ENCODE results near the gene RRAGD.

Gene RRAGD

GRCh38 chr6:89393659-89394058 lies 18.4 kb downstream of the RRAGD start:
- H3K4me3 Mint-ChIP-seq: no peak overlapping the region
- H3K27me3 Mint-ChIP-seq (ENCODE audit: low read depth): no peaks in the 10 kb centered on the region
- peaks cover 7% of the 10 kb centered on the region for H3K36me3 Mint-ChIP-seq (ENCODE audit: low read depth)

GRCh38 chr6:89392823-89393222 lies 19.2 kb downstream of the RRAGD start:
- peaks cover 9% of the 10 kb centered on the region for H3K9me3 Mint-ChIP-seq
- no peaks in the 10 kb centered on the region for H3K27me3 Mint-ChIP-seq (ENCODE audit: low read depth)
- H3K4me3 Mint-ChIP-seq: no peak overlapping the region
- H3K4me1 Mint-ChIP-seq: no peaks in the 10 kb centered on the region
- no peak for TF ChIP-seq CTCF (IDR thresholded peaks at IDR 0.05; ENCODE audit: unreplicated experiment in 3 of 3)
- peaks cover 7% of the 10 kb centered on the region for H3K36me3 Mint-ChIP-seq (ENCODE audit: low read depth)
- no peak overlapping the region for H3K27ac Mint-ChIP-seq

More at GRCh38 chr6:89393659-89394058, 18.4 kb downstream of the RRAGD start:
- Mint-ChIP-seq H3K27ac (no peak overlapping the region), H3K4me1 (no peaks in the 10 kb centered on the region), H3K9me3 (peaks cover 9% of the 10 kb centered on the region)
- no peak for TF ChIP-seq CTCF (IDR thresholded peaks at IDR 0.05; ENCODE audit: unreplicated experiment in 3 of 3)

- H3K27ac Mint-ChIP-seq: no peak overlapping the region
- no peaks in the 10 kb centered on the region for H3K27me3 Mint-ChIP-seq (ENCODE audit: low read depth)
- peaks cover 7% of the 10 kb centered on the region for H3K36me3 Mint-ChIP-seq (ENCODE audit: low read depth)
- peaks cover 9% of the 10 kb centered on the region for H3K9me3 Mint-ChIP-seq
- peaks cover 10% of the 10 kb centered on the region for H3K4me1 Mint-ChIP-seq
- TF ChIP-seq CTCF (IDR thresholded peaks at IDR 0.05; ENCODE audit: unreplicated experiment in 3 of 3): no peak
- H3K4me3 Mint-ChIP-seq: no peak overlapping the region
Observed at GRCh38 chr6:89388846-89389245, 23.2 kb downstream of the RRAGD start.

GRCh38 chr6:89387516-89388201 lies 24.4 kb downstream of the RRAGD start:
- Mint-ChIP-seq H3K9me3 (no peaks in the 10 kb centered on the region), H3K4me1 (peaks cover 10% of the 10 kb centered on the region), H3K27me3 (ENCODE audit: low read depth) (no peaks in the 10 kb centered on the region), H3K4me3 (no peak overlapping the region), H3K36me3 (ENCODE audit: low read depth) (no peaks in the 10 kb centered on the region), H3K27ac (no peak overlapping the region)
- TF ChIP-seq CTCF (IDR thresholded peaks at IDR 0.05; ENCODE audit: unreplicated experiment in 3 of 3): no peak

- Mint-ChIP-seq H3K36me3 (ENCODE audit: low read depth) (no peaks in the 10 kb centered on the region), H3K9me3 (no peaks in the 10 kb centered on the region), H3K27ac (no peak overlapping the region), H3K4me1 (peaks cover 10% of the 10 kb centered on the region), H3K4me3 (no peak overlapping the region), H3K27me3 (ENCODE audit: low read depth) (no peaks in the 10 kb centered on the region)
- TF ChIP-seq CTCF (IDR thresholded peaks at IDR 0.05; ENCODE audit: unreplicated experiment in 3 of 3): no peak
Observed at GRCh38 chr6:89386917-89387491, 25.1 kb downstream of the RRAGD start.

- no peaks in the 10 kb centered on the region for H3K27me3 Mint-ChIP-seq (ENCODE audit: low read depth)
- peaks cover 10% of the 10 kb centered on the region for H3K4me1 Mint-ChIP-seq
- H3K9me3 Mint-ChIP-seq: no peaks in the 10 kb centered on the region
- no peak overlapping the region for H3K4me3 Mint-ChIP-seq
- H3K36me3 Mint-ChIP-seq (ENCODE audit: low read depth): no peaks in the 10 kb centered on the region
- no peak for TF ChIP-seq CTCF (IDR thresholded peaks at IDR 0.05; ENCODE audit: unreplicated experiment in 3 of 3)
- H3K27ac Mint-ChIP-seq: no peak overlapping the region
Observed at GRCh38 chr6:89385846-89386245, 26.2 kb downstream of the RRAGD start.
